Neural crest cell (in vitro differentiated cells): Measurements from ENCODE around the gene SUN3. TPM values are rescaled to one million over a fixed set of nuclear protein-coding genes. Genes with fewer than 3 reads are reported as not detected.
"Not testable (repeated sequence)": the region's sequence is repeated elsewhere in the genome, so short reads cannot be mapped to it uniquely, and the experiment has no call there.

Source experiments
- DNase-seq: peaks from one replicate; pipeline ENCODE4 v3.0.0; 2021; ENCODE audit warnings: low read depth, mixed read lengths, low spot score
- H3K27ac Mint-ChIP-seq: one replicate; pipeline ENCODE4 v1.8.0; 2021; ENCODE audit warnings: mild to moderate bottlenecking, mixed read lengths; ENCODE audit not compliant: unreplicated experiment
- H3K27me3 Mint-ChIP-seq: 2 replicates; pipeline ENCODE4 v1.8.0; 2021; ENCODE audit warnings: low read depth, mild to moderate bottlenecking, mixed read lengths
- H3K36me3 Mint-ChIP-seq: 2 replicates; pipeline ENCODE4 v1.8.0; 2021; ENCODE audit warnings: low read depth, mild to moderate bottlenecking, mixed read lengths
- H3K4me1 Mint-ChIP-seq: 2 replicates; pipeline ENCODE4 v1.8.0; 2021; ENCODE audit warnings: mixed read lengths
- H3K4me3 Mint-ChIP-seq: one replicate; pipeline ENCODE4 v1.8.0; 2021; ENCODE audit warnings: mild to moderate bottlenecking, mixed read lengths
- H3K9me3 Mint-ChIP-seq: 2 replicates; pipeline ENCODE4 v1.8.0; 2021; ENCODE audit warnings: mixed read lengths
- CTCF ChIP-seq: fragments of 200-600 bp; sonication (generic); conservative IDR thresholded peaks from 2 replicates; pipeline ENCODE4 v1.5.0; 2021; ENCODE audit warnings: antibody characterized with exemption, mild to moderate bottlenecking
- total RNA-seq: library from RNA; stranded (reverse); gene quantifications from 2 replicates; pipeline ENCODE4 v1.2.1, GENCODE V29; 2021

The SUN3 gene
- total RNA-seq, 1 donor from 2014 or later, result not detected

DNA sequence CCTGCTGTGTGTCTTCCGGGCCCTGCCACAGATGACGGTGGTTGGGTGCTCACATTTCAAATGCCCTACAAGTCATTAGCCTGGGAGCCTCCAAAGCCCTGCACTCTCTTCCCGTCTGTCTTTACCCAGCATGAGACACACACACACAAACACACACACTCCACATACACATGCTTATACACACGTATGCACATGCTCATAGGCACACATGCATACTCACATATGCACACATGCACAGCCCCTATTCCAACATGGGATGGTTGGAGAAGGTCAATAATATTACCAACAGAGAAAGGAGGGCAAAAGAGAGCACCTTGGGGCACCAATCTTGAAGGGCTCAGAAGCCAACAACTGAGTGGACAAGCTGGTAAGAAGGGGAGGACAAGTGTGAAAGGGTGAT, 19.0 kb downstream of the SUN3 start:
- no peak for DNase-seq

GRCh38 chr7:48009257-48009656, 19.6 kb downstream of the SUN3 start:
- Mint-ChIP-seq H3K27ac (no peak overlapping the region), H3K4me3 (no peak overlapping the region), H3K27me3 (no peaks in the 10 kb centered on the region), H3K4me1 (peaks cover 8% of the 10 kb centered on the region), H3K9me3 (no peaks in the 10 kb centered on the region), H3K36me3 (no peaks in the 10 kb centered on the region)
- DNase-seq, result no peak
- no peak for TF ChIP-seq CTCF

More for the DNA sequence above, 19.0 kb downstream of the SUN3 start:
- Mint-ChIP-seq H3K36me3 (no peaks in the 10 kb centered on the region), H3K4me1 (peaks cover 3% of the 10 kb centered on the region), H3K27me3 (no peaks in the 10 kb centered on the region), H3K27ac (no peak overlapping the region), H3K4me3 (no peak overlapping the region), H3K9me3 (no peaks in the 10 kb centered on the region)
- TF ChIP-seq CTCF, result no peak

DNA sequence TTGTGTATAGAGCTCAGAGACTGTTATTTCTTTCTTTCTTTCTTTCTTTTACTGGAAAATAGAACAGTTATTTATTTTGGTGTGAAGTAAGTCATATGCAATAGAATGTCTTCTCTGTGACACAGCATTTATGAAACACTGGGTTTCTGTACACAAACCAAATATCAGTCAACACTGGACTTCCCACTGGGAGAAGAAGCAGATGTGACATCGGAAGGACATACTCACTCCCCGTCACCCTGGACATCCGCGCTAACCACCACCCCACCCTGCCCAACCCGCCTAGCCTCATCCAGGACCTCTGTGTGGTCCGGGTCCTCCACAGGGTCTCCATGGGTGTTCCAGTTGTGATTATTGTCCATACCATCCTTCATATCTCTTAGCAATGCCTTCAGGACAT, 22.0 kb downstream of the SUN3 start:
- Mint-ChIP-seq H3K27ac (no peak overlapping the region), H3K4me3 (no peak overlapping the region), H3K4me1 (peaks cover 12% of the 10 kb centered on the region), H3K36me3 (peaks cover 4% of the 10 kb centered on the region), H3K27me3 (no peaks in the 10 kb centered on the region), H3K9me3 (peaks cover 7% of the 10 kb centered on the region)
- DNase-seq, result no peak
- TF ChIP-seq CTCF, result no peak

GRCh38 chr7:48004638-48005037, 24.3 kb downstream of the SUN3 start:
- TF ChIP-seq CTCF, result no peak
- Mint-ChIP-seq H3K36me3 (peaks cover 4% of the 10 kb centered on the region), H3K4me3 (no peak overlapping the region), H3K27ac (no peak overlapping the region), H3K9me3 (peaks cover 10% of the 10 kb centered on the region), H3K27me3 (no peaks in the 10 kb centered on the region), H3K4me1 (peaks cover 12% of the 10 kb centered on the region)
- DNase-seq, result no peak

DNA sequence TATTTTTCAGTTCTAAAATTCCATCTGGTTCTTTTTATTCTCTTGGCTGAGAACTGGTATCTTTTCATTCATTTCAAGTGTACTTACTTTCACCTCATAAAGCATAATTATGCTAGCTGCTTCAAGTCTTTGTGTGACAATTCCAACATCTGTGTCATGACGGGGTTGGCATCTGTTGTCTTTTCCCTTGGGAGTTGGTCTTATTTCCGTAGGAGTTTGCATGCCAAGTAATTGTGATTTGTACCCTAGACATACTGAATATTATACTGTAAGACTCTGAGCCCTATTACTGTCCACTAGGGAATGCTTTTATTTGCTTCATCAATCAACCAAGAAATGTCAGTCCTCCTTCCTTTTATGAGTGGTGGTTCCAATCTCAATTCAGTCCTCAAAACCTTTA, 24.9 kb downstream of the SUN3 start:
- Mint-ChIP-seq H3K9me3 (peaks cover 10% of the 10 kb centered on the region), H3K4me1 (peaks cover 12% of the 10 kb centered on the region)

GRCh38 chr7:48000164-48000563, 28.7 kb downstream of the SUN3 start:
- H3K36me3 Mint-ChIP-seq, H3K4me3 Mint-ChIP-seq, H3K27me3 Mint-ChIP-seq, DNase-seq, H3K27ac Mint-ChIP-seq: not testable (repeated sequence)
- Mint-ChIP-seq H3K4me1 (peaks cover 10% of the 10 kb centered on the region), H3K9me3 (peaks cover 11% of the 10 kb centered on the region)

More for the DNA sequence above, 24.9 kb downstream of the SUN3 start:
- Mint-ChIP-seq H3K36me3 (peaks cover 4% of the 10 kb centered on the region), H3K4me3 (no peak overlapping the region), H3K27ac (no peak overlapping the region), H3K27me3 (no peaks in the 10 kb centered on the region)
- no peak for TF ChIP-seq CTCF
- DNase-seq, result no peak
